T-cell (primary cell): ENCODE data around the gene APPL2. TPM values are rescaled to one million over a fixed set of nuclear protein-coding genes. Genes with fewer than 3 reads are reported as not detected.

Source experiments
- ATAC-seq, 4 experiments: fragments of 200-7000 bp in 3 of 4; fragments of 150-1000 bp in 1 of 4; cut with Tn5 transposase; replicated peaks in 1 of 4; 1 replicate in 3 of 4; 2 replicates in 1 of 4; pipeline ENCODE4 v1.10.0; 2021; ENCODE audit warnings: moderate library complexity in 3 of 4, mild to moderate bottlenecking in 2 of 4, moderate number of reproducible peaks in 1 of 4
- CTCF ChIA-PET, 2 donors: fragments of 300-600 bp; sonication (Branson Sonifier 250); formaldehyde crosslinking; loops; one replicate each; lab custom pipeline; 2022; ENCODE audit warnings: antibody characterized with exemption in 2 of 2; lab: Charles Lee
- POLR2A ChIA-PET, 2 donors: fragments of 300-600 bp; sonication (Branson Sonifier 250); formaldehyde crosslinking; loops; one replicate each; lab custom pipeline; 2022; ENCODE audit warnings: antibody characterized with exemption in 2 of 2; lab: Charles Lee
- DNase-seq, 35 experiments: peaks; one replicate each; pipeline versions ENCODE4 v3.0.0 to v3.0.0-alpha.2; 2013 to 2023
- H3K27ac ChIP-seq: one replicate; pipeline ENCODE4 v1.5.1; 2013; ENCODE audit warnings: low read length
- H3K27me3 ChIP-seq, 2 experiments: replicated peaks in 1 of 2; 1 replicate in 1 of 2; 2 replicates in 1 of 2; pipeline versions ENCODE4 v1.6.1 to v1.7.0; 2013; ENCODE audit warnings: low read length in 1 of 2, mixed read lengths in 1 of 2; ENCODE audit not compliant: control insufficient read depth in 2 of 2, insufficient read depth in 2 of 2; ENCODE audit errors: extremely low read depth in 1 of 2
- H3K36me3 ChIP-seq, 2 donors: 1 replicate in 1 of 2; 2 replicates in 1 of 2; pipeline versions ENCODE4 v1.6.1 to v1.7.0; 2013; ENCODE audit warnings: low read length in 1 of 2; ENCODE audit not compliant: control insufficient read depth in 2 of 2, insufficient read depth in 1 of 2; ENCODE audit errors: extremely low read depth in 1 of 2
- H3K4me1 ChIP-seq, 2 experiments: 1 replicate in 1 of 2; 2 replicates in 1 of 2; pipeline versions ENCODE4 v1.6.1 to v1.7.0; 2013; ENCODE audit warnings: low read length in 2 of 2, mixed read lengths in 1 of 2; ENCODE audit not compliant: insufficient read depth in 2 of 2, control insufficient read depth in 1 of 2; ENCODE audit errors: extremely low read depth in 1 of 2
- H3K4me3 ChIP-seq, 2 donors: 1 replicate in 1 of 2; 2 replicates in 1 of 2; pipeline versions ENCODE4 v1.5.1 to v1.7.0; 2013; ENCODE audit warnings: mild to moderate bottlenecking in 2 of 2, low read length in 1 of 2, moderate library complexity in 1 of 2; ENCODE audit not compliant: control insufficient read depth in 1 of 2; ENCODE audit errors: extremely low read depth in 1 of 2
- H3K9me3 ChIP-seq: 2 replicates; pipeline ENCODE4 v1.7.0; 2013
- H3K27ac Mint-ChIP-seq, 2 donors: one replicate each; pipeline ENCODE4 v1.8.0; 2020 to 2021; ENCODE audit warnings: mild to moderate bottlenecking in 2 of 2, mixed read lengths in 2 of 2
- H3K27me3 Mint-ChIP-seq, 2 donors: one replicate each; pipeline ENCODE4 v1.8.0; 2021 to 2022; ENCODE audit warnings: mixed read lengths in 2 of 2
- H3K36me3 Mint-ChIP-seq: one replicate; pipeline ENCODE4 v1.8.0; 2021; ENCODE audit warnings: mixed read lengths
- H3K4me1 Mint-ChIP-seq, 3 donors: one replicate each; pipeline ENCODE4 v1.8.0; 2020 to 2022; ENCODE audit warnings: mixed read lengths in 3 of 3, mild to moderate bottlenecking in 1 of 3
- H3K4me3 Mint-ChIP-seq, 3 donors: one replicate each; pipeline ENCODE4 v1.8.0; 2020 to 2022; ENCODE audit warnings: mild to moderate bottlenecking in 3 of 3, mixed read lengths in 3 of 3, moderate library complexity in 3 of 3
- H3K9me3 Mint-ChIP-seq, 3 donors: one replicate each; pipeline ENCODE4 v1.8.0; 2020 to 2022; ENCODE audit warnings: mixed read lengths in 3 of 3
- whole genome bisulfite sequencing: methylation state at CpG from one replicate; pipeline ENCODE4 v1.1.5; 2013; ENCODE audit warnings: missing lambda C conversion rate; ENCODE audit not compliant: insufficient coverage; 5-methylcytosine and 5-hydroxymethylcytosine counted together
- total RNA-seq, 35 experiments: library from RNA in 6 of 35; stranded (reverse) in 6 of 35; fragments of 120-200 nt in 1 of 35; gene quantifications; one replicate each; pipeline versions ENCODE4 v1.2.1 to v1.2.4 and lab custom pipeline; 2013 to 2026

APPL2 gene
- total RNA-seq, 5 donors from 2014 or later (not counting 1 experiment from before 2014, with no cell fraction given), result 41.1 to 59.6 (median 53.1) TPM

DNA sequence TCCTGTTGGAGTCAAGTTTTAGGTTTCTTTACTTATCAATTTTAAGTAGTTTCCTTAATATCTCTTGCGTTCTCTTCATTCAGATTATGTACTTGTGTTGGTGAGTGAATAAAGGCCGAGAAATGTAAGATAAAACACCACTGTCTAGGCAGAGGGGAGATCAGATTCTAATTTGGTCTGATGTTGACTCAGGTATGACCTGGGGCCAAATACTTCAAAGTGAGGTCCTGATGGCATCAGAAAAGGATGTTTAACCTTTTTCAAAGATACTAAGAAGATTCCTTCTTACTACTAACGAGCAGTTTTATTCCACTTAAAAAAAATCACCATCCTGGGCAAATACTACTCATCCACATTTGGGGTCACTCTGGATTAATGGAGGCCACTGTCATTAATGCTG is 26.9 kb downstream of the APPL2 start:
- ATAC-seq (no peak), DNase-seq (no peak)
- Histone ChIP-seq H3K36me3 (peaks cover 15 to 68% of the 10 kb centered on the region in 2 donors), H3K27me3 (no peaks in the 10 kb centered on the region), H3K4me3 (no peak overlapping the region), H3K4me1 (no peaks in the 10 kb centered on the region), H3K9me3 (no peaks in the 10 kb centered on the region), H3K27ac (no peak overlapping the region)
- POLR2A ChIA-PET, result no interaction called here
- Mint-ChIP-seq H3K27me3 (no peaks in the 10 kb centered on the region), H3K27ac (no peak overlapping the region), H3K4me3 (no peak overlapping the region), H3K36me3 (peaks cover 65% of the 10 kb centered on the region), H3K4me1 (no peaks in the 10 kb centered on the region), H3K9me3 (no peaks in the 10 kb centered on the region)
- CTCF ChIA-PET, result no interaction called here
- WGBS, result 100% methylated on average over 2 of the region's 3 CpGs

DNA sequence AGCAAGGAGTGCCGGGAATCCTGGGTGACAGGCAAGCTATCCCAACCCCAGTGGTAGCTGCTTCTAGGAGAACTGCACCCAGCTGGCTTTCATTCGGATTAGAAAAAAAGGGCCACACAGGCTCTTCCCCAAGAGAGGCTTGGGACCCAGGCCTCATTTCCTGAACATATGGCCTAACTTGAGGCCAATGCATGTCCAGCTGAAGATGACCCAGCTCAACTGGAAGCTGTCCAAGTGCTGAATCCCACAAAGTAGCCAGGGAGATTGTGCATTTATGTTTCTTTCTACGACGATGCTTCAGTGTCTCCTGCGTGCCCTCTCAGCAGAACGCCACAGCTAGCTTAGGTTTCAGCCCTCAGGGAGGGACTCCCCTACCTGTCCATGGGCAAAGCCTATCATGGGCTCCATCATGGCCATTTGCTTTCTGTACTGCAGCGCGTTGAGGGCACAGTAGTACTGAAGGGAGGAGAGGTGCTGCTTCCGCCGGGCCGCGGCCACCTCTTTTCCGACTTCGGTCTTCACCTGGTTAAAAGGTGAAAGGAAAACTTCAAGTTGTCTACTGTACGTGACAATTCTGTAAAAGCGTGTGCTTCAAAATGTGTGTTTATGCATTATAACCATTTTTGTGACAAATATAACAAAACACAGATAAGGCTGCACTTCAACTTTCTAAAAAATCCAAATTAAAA is 29.1 kb downstream of the APPL2 start:
- Mint-ChIP-seq H3K27me3 (no peaks in the 10 kb centered on the region), H3K4me1 (no peaks in the 10 kb centered on the region), H3K4me3 (no peak overlapping the region), H3K36me3 (peaks cover 60% of the 10 kb centered on the region), H3K27ac (no peak overlapping the region), H3K9me3 (no peaks in the 10 kb centered on the region)
- ChIA-PET POLR2A (no interaction called here), CTCF (no interaction called here)
- no peak overlapping the region for H3K4me3 ChIP-seq
- WGBS, result 96% methylated on average over 8 of the region's 16 CpGs
- peaks cover 20 to 86% of the 10 kb centered on the region in 2 donors for H3K36me3 ChIP-seq
- H3K4me1 ChIP-seq, result no peaks in the 10 kb centered on the region
- H3K27ac ChIP-seq, result no peak overlapping the region
- no peak for ATAC-seq
- H3K27me3 ChIP-seq, result no peaks in the 10 kb centered on the region
- DNase-seq, result no peak
- H3K9me3 ChIP-seq, result no peaks in the 10 kb centered on the region

DNA sequence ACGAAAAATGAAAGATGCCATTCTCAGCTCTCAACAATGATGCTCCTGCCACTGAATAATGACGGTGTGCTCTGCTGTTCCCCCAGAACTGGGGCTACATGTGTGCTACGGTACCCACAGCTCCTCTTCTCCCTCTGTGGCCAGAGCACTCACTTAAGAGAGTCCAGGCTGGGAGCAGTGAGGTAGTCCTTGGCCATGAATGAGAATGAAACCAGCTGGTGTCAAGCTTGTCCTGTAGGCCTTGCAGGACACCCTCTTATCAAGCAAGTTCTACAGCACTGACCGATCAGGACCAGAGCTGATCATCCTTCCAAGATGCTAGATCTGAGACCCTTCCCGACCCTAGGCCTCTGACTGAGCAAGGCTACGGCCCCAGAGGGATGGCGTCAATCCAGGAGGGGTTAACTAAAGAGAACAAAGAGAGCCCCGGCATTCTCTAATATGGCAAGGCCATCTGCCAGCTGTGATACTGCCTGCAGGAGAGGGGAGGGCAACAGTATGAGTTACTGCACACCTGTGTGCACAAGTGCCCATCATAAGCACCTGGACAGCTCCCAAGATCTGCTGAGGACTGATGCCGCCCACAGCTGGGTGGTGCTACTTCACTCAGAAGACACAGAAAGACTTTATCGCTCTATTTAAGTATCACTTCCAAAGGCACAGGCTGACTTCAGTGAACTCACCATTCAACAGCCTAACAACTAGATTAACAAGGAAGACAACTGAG is 30.5 kb downstream of the APPL2 start:
- no peaks in the 10 kb centered on the region for H3K4me1 ChIP-seq
- H3K36me3 ChIP-seq, result peaks cover 20 to 84% of the 10 kb centered on the region in 2 donors
- Mint-ChIP-seq H3K4me3 (no peak overlapping the region), H3K4me1 (no peaks in the 10 kb centered on the region), H3K27ac (peak overlapping the region in 1 of 2 donors; percentile 44), H3K9me3 (no peaks in the 10 kb centered on the region), H3K27me3 (no peaks in the 10 kb centered on the region), H3K36me3 (peaks cover 54% of the 10 kb centered on the region)
- DNase-seq (no peak), ATAC-seq (no peak)
- H3K9me3 ChIP-seq, result no peaks in the 10 kb centered on the region
- POLR2A ChIA-PET, result no interaction called here
- no peak overlapping the region for H3K27ac ChIP-seq
- CTCF ChIA-PET, result no interaction called here
- no peaks in the 10 kb centered on the region for H3K27me3 ChIP-seq
- no peak overlapping the region for H3K4me3 ChIP-seq
- 92% methylated on average over 6 of the region's 10 CpGs for WGBS

DNA sequence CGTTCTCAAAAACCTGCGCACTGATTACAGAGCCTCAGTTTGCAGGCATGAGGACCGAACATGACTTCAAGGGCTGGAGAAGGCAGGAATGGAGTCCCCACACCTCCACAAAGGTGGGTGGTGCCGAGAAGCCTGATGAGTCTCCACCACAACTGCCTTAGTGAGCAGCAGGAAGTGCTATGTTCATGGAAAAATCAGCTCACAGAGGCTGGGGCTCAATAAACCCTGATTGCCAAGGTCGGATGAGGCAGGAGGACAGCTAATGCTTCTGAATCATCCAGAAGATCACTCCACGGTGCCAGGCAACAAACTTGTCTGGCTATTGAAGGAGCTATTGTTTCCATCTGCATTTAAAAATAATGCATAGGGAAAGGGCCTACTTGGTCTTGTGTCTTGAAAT is 31.1 kb downstream of the APPL2 start:
- H3K36me3 ChIP-seq, result peaks cover 25 to 83% of the 10 kb centered on the region in 2 donors
- no peak for DNase-seq
- no peaks in the 10 kb centered on the region for H3K9me3 ChIP-seq
- Mint-ChIP-seq H3K4me1 (no peaks in the 10 kb centered on the region), H3K27me3 (no peaks in the 10 kb centered on the region), H3K9me3 (no peaks in the 10 kb centered on the region), H3K4me3 (no peak overlapping the region), H3K27ac (no peak overlapping the region), H3K36me3 (peaks cover 53% of the 10 kb centered on the region)
- H3K27ac ChIP-seq, result no peak overlapping the region
- no peaks in the 10 kb centered on the region for H3K4me1 ChIP-seq
- POLR2A ChIA-PET, result no interaction called here
- 81% methylated on average over 3 of the region's 6 CpGs for WGBS
- CTCF ChIA-PET, result no interaction called here
- H3K27me3 ChIP-seq, result no peaks in the 10 kb centered on the region
- no peak for ATAC-seq
- H3K4me3 ChIP-seq, result no peak overlapping the region

DNA sequence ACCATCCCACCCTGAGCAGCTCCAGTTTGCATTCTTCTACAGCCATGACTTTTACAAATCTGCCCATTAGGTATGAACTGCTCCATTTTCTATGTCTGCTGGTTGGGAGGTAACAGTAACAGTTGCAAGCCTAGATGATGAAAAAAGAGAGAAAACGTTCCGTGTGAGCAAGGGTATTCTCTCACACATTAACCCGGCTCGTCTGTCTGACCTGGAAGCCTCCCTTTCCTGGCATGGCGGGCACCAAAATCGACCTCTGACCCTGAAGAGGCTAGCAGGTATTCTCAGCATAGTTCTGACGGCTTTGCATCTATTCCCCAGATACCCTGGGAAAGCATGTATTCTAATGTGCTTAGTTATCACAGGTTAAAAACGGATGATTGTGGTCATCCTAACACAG is 31.8 kb downstream of the APPL2 start:
- DNase-seq, result no peak
- H3K27ac Mint-ChIP-seq, result no peak overlapping the region
- no peak for ATAC-seq
- no peaks in the 10 kb centered on the region for H3K27me3 ChIP-seq
- 86% methylated on average over 1 of the region's 8 CpGs for WGBS
- H3K4me3 Mint-ChIP-seq, result no peak overlapping the region
- no peaks in the 10 kb centered on the region for H3K4me1 Mint-ChIP-seq
- peaks cover 50% of the 10 kb centered on the region for H3K36me3 Mint-ChIP-seq
- no peak overlapping the region for H3K4me3 ChIP-seq
- ChIA-PET CTCF (no interaction called here), POLR2A (no interaction called here)
- H3K36me3 ChIP-seq, result peaks cover 25 to 83% of the 10 kb centered on the region in 2 donors
- no peaks in the 10 kb centered on the region for H3K9me3 ChIP-seq
- no peaks in the 10 kb centered on the region for H3K9me3 Mint-ChIP-seq
- no peaks in the 10 kb centered on the region for H3K4me1 ChIP-seq
- no peaks in the 10 kb centered on the region for H3K27me3 Mint-ChIP-seq
- no peak overlapping the region for H3K27ac ChIP-seq

DNA sequence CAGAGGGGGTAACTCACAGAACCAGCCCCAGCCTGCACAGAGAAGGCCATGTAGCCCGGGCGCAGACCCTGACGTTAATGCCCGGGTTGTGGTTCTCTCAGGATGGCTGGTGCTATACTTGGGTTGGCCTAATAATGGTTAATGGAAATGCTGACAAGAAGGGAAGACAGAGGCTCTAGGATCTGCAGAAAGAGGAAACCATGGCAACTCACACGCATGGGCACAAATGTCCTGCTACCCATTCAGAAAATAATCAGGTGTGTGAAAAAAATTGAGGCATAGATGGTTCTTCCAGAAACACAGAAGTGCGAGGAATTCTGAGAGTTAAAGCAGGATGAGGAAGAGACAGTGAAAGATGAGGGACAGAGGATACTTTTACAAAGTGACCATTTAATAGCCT is 33.8 kb downstream of the APPL2 start:
- peaks cover 41% of the 10 kb centered on the region for H3K36me3 Mint-ChIP-seq
- Histone ChIP-seq H3K27me3 (no peaks in the 10 kb centered on the region), H3K4me1 (no peaks in the 10 kb centered on the region), H3K4me3 (no peak overlapping the region), H3K36me3 (peaks cover 21 to 88% of the 10 kb centered on the region in 2 donors), H3K9me3 (no peaks in the 10 kb centered on the region), H3K27ac (no peak overlapping the region)
- no peak overlapping the region for H3K27ac Mint-ChIP-seq
- ATAC-seq, result no peak
- WGBS, result 95% methylated on average over 4 of the region's 6 CpGs
- H3K9me3 Mint-ChIP-seq, result no peaks in the 10 kb centered on the region
- H3K27me3 Mint-ChIP-seq, result no peaks in the 10 kb centered on the region
- H3K4me3 Mint-ChIP-seq, result no peak overlapping the region
- no peaks in the 10 kb centered on the region for H3K4me1 Mint-ChIP-seq
- no peak for DNase-seq
- POLR2A ChIA-PET, result no interaction called here
- CTCF ChIA-PET, result no interaction called here
